Mucosa of stomach (tissue), 1 donor: Measurements from ENCODE around the gene TBC1D16.

Experiments used
- H3K27me3 ChIP-seq: one replicate; pipeline ENCODE4 v1.7.0; 2013; ENCODE audit warnings: mild to moderate bottlenecking, low read length; ENCODE audit not compliant: control insufficient read depth, insufficient read depth
- H3K36me3 ChIP-seq: one replicate; pipeline ENCODE4 v1.7.0; 2013; ENCODE audit warnings: low read length; ENCODE audit not compliant: control insufficient read depth, insufficient read depth
- H3K4me1 ChIP-seq: one replicate; pipeline ENCODE4 v1.7.0; 2013; ENCODE audit warnings: mild to moderate bottlenecking, low read length; ENCODE audit not compliant: control insufficient read depth, insufficient read depth
- H3K4me3 ChIP-seq: one replicate; pipeline ENCODE4 v1.7.0; 2013; ENCODE audit warnings: low read length
- H3K9ac ChIP-seq: one replicate; pipeline ENCODE4 v1.7.0; 2013; ENCODE audit warnings: mild to moderate bottlenecking, low read length, moderate library complexity
- H3K9me3 ChIP-seq: one replicate; pipeline ENCODE4 v1.7.0; 2013; ENCODE audit warnings: mild to moderate bottlenecking, low read length, moderate library complexity; ENCODE audit not compliant: control insufficient read depth
- donor health status: Pancreatic carcinoma.

Gene TBC1D16

DNA sequence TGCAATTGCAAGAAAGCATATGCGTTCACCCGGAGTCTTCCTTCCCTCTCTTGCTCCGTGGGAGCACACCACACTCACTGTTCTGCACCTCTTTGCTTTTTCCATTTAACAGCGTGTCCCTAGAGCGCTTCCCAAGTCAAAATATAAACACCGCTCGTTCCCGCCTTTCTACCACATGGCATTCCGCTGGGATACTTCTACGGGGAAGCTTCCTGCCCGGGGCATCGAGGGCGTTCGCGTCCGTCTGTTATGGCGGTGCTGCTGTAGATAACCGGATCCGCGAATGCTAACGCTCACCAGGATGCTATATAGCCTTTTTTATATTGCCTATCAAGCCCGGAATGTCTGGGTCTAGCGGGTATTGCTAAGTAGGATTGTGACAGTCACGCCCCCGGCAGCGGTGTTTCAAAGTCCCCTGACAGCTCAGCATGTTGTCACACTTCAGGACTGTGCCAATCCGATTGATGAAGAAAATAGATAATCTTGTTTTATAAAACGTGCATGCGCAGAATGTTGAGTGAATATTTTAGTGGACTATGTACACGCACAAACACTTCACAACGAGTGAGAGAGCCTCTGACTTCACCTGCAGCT, 31.8 kb upstream of the TBC1D16 start:
- Histone ChIP-seq H3K4me3 (no peak overlapping the region), H3K27me3 (no peaks in the 10 kb centered on the region), H3K9me3 (no peaks in the 10 kb centered on the region), H3K4me1 (peaks cover 32% of the 10 kb centered on the region), H3K9ac (no peak overlapping the region), H3K36me3 (no peaks in the 10 kb centered on the region)

DNA sequence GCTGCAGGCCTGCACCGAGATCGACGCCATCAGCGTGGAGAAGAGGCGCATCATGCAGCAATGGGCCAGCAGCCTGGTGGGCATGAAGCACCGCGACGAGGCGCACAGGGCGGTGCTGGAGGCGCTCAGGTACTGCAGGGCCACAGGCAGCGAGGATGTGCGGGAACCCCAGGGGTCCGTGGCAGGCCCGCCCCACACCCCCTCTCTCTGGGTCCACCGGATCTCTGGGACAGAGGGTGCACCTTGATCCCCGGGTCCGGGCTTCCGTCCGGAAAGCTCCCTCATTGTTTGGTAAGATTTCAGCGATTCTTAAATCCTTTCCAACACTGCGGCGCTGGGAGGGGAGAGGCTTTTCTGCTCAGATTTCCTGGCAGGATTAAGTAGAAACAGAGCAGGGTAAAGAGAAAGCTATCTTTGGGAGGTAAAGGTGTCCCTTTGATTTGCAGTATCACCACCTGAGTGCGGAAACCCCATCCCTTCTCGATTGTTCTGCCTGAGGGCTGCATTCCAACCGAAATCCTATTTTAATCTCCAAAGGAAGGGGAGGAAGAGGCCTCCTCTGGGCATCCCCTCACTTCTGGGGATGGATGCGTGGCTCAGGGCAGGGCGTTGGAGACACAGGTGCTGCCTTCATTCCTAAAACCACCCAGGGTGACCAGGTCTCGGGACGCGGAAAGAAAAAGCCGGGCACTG, 30.0 kb upstream of the TBC1D16 start:
- Histone ChIP-seq H3K4me1 (peaks cover 21% of the 10 kb centered on the region), H3K4me3 (no peak overlapping the region), H3K9me3 (no peaks in the 10 kb centered on the region), H3K9ac (no peak overlapping the region), H3K27me3 (no peaks in the 10 kb centered on the region), H3K36me3 (no peaks in the 10 kb centered on the region)

DNA sequence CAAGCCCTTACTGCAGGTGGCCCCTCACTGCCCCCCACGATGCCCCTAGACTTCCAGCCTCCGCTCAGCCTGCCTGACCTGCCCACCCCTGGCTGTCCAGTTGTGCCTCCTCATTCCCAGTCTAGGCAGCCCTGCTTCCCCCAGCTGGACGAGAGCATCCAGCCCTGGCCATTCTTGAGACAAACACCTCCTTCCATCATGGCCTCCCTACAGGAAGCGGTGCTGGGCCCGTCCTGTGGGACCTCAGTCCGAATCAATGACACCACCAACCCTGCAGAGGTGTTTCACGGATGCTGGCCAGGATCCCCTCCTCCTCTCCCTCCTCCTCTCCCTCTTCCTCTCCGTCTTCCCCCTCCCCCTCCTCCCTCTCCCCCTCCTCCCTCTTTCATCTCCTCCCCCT, 29.0 kb upstream of the TBC1D16 start:
- Histone ChIP-seq H3K4me3 (no peak overlapping the region), H3K36me3 (no peaks in the 10 kb centered on the region), H3K9ac (no peak overlapping the region), H3K4me1 (peaks cover 19% of the 10 kb centered on the region), H3K27me3 (no peaks in the 10 kb centered on the region), H3K9me3 (no peaks in the 10 kb centered on the region)

DNA sequence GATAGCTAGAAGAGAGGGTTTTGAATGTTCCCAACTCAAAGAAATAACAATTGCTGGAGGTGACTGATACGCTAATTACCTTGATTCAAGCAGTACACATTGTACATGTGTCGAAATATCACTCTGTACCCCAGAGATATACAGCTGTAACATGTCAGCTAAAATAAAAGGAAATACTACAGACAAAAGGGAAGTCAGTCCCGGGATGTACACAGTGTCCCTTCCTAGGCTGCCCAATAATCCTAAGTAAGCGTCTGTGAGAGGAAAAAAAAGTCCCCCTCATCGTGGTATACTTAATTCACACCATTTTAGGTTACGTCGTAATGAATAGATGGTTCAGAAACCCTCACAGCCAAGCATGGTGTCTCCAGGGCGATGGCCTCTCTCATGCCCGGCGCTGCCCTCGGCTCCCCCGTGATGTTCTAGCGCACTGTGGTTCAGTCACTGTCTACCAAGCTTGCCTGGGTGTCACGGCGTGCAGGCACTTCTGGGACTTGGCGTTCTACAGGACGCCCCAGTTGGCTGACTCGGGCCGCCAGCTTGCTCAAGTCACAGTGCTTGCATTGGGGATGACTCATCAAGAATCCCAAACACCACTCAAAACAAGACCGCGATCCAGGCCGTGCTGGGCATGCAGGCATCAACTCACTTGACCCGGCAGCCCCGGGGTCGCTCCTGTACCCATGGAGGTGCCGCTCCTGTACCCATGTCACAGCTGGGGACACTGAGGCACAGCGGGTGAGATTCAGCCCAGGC, 28.3 kb upstream of the TBC1D16 start:
- Histone ChIP-seq H3K9me3 (no peaks in the 10 kb centered on the region), H3K4me3 (no peak overlapping the region), H3K36me3 (no peaks in the 10 kb centered on the region), H3K27me3 (no peaks in the 10 kb centered on the region), H3K9ac (no peak overlapping the region), H3K4me1 (peaks cover 13% of the 10 kb centered on the region)

DNA sequence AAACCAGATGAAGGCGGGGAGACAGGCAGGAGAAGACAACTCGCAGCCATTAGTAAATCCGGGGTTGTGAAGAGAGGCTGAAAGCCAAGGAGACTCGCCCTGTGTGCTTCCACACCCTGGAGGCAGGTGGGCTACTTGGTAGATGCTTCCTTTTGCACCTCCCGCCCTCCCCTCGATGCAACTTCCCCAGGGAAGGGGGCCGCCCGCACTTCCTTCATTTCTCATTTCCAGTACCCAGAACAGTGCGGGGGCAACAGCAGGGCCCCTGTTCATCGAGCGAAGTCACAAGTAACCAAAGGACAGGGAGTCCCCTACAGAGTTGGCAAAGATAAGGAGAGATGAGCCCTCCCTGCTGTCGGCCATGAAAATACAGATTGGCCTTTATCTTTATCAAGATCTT, 25.7 kb upstream of the TBC1D16 start:
- no peaks in the 10 kb centered on the region for H3K36me3 ChIP-seq
- no peaks in the 10 kb centered on the region for H3K9me3 ChIP-seq
- H3K4me1 ChIP-seq: peaks cover 5% of the 10 kb centered on the region
- H3K27me3 ChIP-seq: no peaks in the 10 kb centered on the region
- no peak overlapping the region for H3K9ac ChIP-seq
- no peak overlapping the region for H3K4me3 ChIP-seq

DNA sequence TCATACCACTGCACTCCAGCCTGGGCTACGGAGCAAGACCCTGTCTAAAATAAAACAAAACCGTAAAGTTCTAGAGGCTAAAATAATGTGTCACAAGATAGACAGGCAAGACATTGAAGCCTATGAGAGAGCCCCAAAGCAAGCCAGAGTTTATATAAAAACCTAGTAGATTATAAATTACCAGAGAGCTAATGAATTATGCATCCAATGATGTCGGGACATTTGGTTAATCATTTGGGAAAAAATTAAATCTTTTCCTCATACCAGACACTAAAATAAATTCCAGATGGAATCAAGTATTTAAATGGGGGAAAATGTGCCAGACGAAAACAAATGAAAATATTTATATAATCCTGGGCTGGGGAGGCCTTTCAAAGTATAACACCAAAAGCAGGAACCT, 25.0 kb upstream of the TBC1D16 start:
- Histone ChIP-seq H3K4me1 (peaks cover 5% of the 10 kb centered on the region), H3K4me3 (no peak overlapping the region), H3K36me3 (no peaks in the 10 kb centered on the region), H3K9me3 (no peaks in the 10 kb centered on the region), H3K27me3 (no peaks in the 10 kb centered on the region), H3K9ac (no peak overlapping the region)

DNA sequence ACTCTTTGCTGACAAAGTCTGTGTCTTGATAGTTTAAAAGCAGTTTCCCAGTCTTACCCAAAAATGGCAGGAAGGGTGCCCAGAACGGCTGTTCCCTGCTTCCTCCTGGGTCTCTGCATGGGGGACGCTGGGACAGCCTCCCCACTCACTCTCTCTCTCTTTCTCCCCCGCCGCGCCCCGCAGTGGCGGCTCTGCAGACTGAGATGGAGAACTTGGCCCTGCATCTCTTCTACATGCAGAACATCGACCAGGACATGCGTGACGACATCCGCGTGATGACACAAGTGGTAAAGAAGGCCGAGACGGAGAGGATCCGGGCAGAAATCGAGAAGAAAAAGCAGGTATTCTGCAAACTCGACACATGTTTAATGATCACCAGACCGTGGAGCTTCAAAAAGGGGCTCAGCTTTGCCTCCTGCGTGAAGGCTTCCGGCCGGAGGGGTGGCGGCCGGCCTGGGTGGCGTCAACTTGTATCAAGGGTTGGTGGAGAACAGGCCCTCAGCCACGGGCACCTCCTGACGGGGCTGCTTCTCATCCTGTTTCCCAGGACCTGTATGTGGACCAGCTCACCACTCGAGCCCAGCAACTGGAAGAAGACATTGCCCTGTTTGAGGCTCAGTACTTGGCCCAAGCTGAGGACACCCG, 22.8 kb upstream of the TBC1D16 start:
- Histone ChIP-seq H3K4me1 (no peaks in the 10 kb centered on the region), H3K9ac (no peak overlapping the region), H3K4me3 (no peak overlapping the region), H3K9me3 (no peaks in the 10 kb centered on the region), H3K36me3 (no peaks in the 10 kb centered on the region), H3K27me3 (no peaks in the 10 kb centered on the region)

DNA sequence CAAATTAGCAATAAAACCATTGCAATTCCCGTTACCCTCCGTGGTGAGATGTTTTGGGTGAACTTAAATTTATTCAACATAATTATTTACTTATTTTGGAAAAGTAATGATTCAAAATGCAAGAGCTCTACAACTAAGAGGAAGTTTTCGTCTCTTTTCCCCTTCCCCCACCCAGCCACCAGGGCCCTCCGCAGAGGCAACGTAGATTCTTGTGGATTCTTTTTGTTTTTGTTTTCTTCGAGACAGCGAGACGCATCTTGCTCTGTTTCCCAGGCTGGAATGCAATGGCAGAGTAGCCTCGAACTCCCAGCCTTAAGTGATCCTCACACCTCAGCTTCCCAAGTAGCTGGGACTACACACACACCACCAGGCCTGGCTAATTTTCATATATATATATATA, 19.9 kb upstream of the TBC1D16 start:
- Histone ChIP-seq H3K4me3 (no peak overlapping the region), H3K27me3 (no peaks in the 10 kb centered on the region), H3K9me3 (no peaks in the 10 kb centered on the region)

DNA sequence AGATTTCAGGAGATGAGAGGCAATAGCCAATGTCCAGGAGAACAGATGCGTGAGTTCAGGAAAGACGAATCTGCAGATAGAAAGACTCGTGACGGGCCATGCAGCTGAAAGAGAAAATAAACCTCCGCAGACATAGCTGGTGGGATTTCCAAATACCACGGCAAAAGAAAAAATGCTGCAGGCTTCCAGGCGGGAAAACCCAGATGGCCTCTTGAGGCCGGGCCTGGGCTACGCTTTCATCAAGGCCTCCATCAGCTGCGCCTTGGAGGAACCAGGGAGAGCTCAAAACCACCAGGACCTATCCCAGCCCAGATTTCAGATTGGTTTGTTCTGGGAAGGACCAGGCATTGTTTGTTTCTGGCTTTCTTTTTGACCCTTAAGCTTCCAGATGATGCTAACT, 17.4 kb upstream of the TBC1D16 start:
- no peaks in the 10 kb centered on the region for H3K36me3 ChIP-seq

More for the DNA sequence above, 19.9 kb upstream of the TBC1D16 start:
- no peaks in the 10 kb centered on the region for H3K36me3 ChIP-seq
- H3K9ac ChIP-seq: no peak overlapping the region
- H3K4me1 ChIP-seq: no peaks in the 10 kb centered on the region

DNA sequence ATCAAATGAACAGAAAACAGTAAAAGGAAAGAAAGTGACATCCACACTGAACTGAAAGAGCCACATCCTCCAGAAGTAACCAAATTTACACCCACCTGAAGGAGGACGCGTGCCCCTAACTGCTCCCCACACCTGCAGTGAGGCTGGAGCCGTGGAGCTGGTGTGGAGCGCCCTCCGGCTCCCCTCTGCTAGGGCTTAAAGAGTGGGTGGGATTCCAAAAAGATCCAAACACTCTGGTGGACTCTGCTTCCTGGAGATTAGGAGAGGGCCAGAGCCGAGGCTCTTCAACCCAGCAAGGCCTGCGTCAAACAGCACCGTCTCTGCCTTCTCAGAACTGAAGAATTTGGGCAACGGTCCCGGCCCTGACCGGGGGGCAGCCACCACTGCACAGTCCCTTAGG, 16.0 kb upstream of the TBC1D16 start:
- Histone ChIP-seq H3K9ac (no peak overlapping the region), H3K27me3 (no peaks in the 10 kb centered on the region), H3K36me3 (no peaks in the 10 kb centered on the region), H3K4me3 (no peak overlapping the region), H3K4me1 (no peaks in the 10 kb centered on the region), H3K9me3 (no peaks in the 10 kb centered on the region)

More for the DNA sequence above, 17.4 kb upstream of the TBC1D16 start:
- no peak overlapping the region for H3K4me3 ChIP-seq
- no peak overlapping the region for H3K9ac ChIP-seq
- H3K9me3 ChIP-seq: no peaks in the 10 kb centered on the region
- no peaks in the 10 kb centered on the region for H3K4me1 ChIP-seq
- H3K27me3 ChIP-seq: no peaks in the 10 kb centered on the region

DNA sequence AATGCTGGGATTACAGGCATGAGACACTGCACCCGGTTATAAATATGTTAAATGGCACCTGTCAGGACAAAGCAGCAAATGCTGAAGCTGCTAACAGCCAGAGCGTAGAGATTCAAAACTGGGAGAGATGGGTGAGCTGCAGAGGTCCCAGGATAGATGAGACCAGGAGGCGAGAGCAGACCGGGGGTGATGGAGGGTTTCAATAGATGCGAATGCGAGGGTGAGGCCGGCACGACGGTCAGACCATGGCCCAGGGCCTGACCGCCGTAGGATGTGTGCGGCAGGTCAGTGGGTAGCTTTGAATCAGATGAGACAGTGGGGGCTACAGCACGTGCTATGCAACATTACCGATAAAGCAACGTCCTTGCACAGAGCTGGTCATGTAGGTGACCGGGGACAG, 15.0 kb upstream of the TBC1D16 start:
- H3K9ac ChIP-seq: no peak overlapping the region
- H3K36me3 ChIP-seq: no peaks in the 10 kb centered on the region
- H3K27me3 ChIP-seq: no peaks in the 10 kb centered on the region
- H3K4me3 ChIP-seq: no peak overlapping the region
- H3K9me3 ChIP-seq: no peaks in the 10 kb centered on the region
- H3K4me1 ChIP-seq: peaks cover 1% of the 10 kb centered on the region

DNA sequence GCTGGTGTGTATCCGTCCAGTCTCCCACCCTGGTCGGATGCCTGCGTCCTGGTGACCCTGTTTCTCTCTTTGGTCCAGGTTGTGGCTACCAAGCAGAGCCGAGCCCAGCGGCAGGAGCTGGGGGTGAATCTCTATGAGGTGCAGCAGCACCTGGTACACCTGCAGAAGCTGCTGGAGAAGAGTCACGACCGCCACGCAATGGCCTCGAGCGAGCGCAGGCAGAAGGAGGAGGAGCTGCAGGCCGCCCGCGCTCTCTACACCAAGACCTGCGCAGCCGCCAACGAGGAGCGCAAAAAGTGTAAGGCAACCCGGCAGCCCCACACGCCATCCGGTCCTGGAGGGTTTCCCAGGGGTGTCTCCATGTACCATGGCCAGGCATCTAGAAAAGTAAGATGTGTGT, 14.3 kb upstream of the TBC1D16 start:
- Histone ChIP-seq H3K9me3 (no peaks in the 10 kb centered on the region), H3K4me1 (peaks cover 5% of the 10 kb centered on the region), H3K27me3 (no peaks in the 10 kb centered on the region), H3K36me3 (no peaks in the 10 kb centered on the region), H3K9ac (no peak overlapping the region), H3K4me3 (no peak overlapping the region)
